ENCODE results near the gene PABPN1L.

PABPN1L gene

GRCh38 chr16:88866151-88866920, at the start of gene PABPN1L:
PABPN1L (minus strand) TSS chr16:88866660; CDS start chr16:88866606, 54 bp downstream.
- DNase-seq: no peak

GRCh38 chr16:88915639-88916327, 49.3 kb upstream of the PABPN1L start:
- DNase-seq: no peak

- no peak for DNase-seq
These were observed 48.4 kb upstream of the PABPN1L start for GRCh38 chr16:88914750-88915368.

DNA sequence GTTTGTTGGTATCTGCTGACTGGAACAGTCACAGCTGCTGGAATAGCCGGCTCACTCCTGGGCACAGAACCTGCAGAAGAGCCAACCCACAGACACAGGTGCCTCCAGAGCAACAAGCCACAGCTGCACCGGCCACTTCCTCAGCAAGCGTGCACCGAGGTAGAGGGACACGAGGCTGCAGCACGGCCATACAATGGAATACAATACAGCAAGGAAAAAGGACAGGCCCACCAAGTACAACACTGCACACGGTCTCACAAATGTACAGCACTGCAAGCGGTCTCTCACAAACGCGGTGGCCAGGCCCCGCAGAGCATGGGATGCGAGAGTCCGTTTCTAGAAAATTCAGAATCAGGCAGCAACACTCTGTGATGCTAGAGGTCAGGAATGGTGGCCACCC, 47.4 kb upstream of the PABPN1L start:
- no peak for DNase-seq

DNA sequence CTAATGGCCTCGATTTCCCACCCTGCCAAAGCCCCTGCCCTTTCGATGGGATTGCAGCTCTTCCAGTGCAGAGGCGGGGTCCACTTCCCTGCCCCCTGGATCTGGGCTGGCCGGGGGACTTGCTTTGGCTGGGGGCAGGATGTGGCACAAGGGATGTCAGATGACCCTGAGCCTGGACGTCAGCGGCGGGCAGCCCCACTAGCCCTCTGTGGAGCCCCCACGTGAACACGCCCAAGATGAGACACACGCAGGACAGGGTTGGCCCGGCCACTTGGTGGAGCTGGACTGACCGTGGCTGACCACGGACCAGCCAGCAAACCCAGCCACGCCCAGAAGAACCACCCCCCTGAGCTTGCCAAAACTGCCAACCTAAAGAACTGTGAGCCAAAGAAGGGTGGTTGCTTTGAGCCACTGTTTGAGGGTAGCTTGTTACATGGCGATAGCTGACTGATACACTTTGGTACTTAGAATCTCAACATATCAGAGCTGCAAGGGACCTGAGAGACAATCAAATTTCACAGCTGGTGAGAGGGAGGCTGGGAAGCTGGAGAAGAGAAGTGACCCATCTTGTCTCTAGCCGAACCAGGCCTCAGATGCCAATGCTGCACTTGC, 46.6 kb upstream of the PABPN1L start:
- DNase-seq: no peak

DNA sequence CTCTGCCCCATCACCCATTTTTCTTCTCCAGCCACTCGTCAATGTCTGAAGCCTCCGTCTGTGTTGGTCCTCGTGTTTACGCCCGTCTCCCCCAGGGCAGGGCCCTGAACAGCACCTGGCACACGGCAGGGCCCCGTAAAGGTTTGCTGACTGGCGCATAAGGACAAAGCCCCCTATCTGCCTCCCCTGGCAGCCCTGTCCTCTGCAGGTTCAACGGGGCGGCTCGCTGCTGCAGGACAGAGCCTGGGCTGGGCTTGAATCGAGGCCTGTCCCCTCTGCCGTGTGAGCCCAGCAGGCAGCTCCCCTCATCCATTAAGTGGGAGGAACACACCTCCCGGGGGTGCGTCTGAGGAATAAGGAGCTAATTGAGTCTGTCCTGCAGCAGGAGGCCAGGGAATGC, 46.1 kb upstream of the PABPN1L start:
- DNase-seq: no peak

DNA sequence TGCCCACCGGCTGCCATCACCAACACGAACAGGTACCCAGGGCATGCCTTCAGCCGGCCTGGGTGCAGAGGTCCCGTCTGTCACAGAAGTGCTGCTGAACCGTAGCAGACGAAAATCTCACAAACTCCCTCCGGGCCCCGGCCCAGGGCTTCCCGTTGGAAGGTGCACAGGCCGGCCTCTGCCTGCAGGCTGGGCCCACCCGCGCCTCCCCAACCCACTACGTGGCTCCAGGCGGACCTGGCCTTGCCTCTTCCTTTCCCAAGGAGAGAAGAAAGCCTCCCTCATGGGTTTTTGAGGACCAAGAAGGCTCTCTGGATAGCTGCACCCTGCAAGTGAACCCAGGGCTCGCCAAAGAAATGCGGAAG, 45.5 kb upstream of the PABPN1L start:
- DNase-seq: no peak

DNA sequence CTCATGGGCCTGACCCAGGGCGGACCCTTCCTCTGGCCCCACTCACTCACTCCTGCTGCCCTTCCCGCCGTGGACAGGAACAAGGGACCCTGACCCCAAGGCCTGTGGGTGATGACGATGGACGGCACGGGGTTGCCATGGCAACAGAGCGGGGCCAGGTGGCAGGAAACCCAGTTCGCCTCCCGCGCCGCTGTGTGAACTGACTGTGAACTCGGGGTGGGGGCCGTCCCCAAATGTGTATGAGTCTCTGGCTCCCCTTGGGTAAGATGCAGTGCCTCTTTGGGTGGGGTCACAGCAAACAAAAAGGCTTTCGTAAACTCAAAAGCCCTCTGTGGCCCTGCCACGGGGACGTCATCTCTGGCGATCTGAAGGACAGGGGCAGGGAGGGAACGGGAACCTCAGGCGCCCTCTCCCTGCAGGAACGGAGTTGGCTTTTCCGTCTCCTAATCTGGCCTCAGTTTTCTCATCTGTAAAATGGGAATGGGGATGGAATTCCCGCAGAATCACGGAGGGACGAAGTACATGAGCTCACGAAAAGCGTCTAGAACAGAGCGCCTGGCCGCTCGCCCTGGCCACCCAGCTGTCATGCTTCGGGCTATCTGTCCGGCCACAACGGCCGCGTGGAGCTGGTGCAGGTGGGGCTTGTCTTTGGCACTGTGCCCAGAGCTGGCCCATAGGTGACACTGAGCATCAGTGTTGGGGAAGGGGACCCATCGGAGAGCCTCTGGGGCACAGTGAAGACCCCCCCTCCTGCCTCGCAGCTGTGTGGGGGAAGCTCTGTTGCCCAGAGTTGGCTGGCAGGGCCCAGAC, 44.9 kb upstream of the PABPN1L start:
- no peak for DNase-seq

DNA sequence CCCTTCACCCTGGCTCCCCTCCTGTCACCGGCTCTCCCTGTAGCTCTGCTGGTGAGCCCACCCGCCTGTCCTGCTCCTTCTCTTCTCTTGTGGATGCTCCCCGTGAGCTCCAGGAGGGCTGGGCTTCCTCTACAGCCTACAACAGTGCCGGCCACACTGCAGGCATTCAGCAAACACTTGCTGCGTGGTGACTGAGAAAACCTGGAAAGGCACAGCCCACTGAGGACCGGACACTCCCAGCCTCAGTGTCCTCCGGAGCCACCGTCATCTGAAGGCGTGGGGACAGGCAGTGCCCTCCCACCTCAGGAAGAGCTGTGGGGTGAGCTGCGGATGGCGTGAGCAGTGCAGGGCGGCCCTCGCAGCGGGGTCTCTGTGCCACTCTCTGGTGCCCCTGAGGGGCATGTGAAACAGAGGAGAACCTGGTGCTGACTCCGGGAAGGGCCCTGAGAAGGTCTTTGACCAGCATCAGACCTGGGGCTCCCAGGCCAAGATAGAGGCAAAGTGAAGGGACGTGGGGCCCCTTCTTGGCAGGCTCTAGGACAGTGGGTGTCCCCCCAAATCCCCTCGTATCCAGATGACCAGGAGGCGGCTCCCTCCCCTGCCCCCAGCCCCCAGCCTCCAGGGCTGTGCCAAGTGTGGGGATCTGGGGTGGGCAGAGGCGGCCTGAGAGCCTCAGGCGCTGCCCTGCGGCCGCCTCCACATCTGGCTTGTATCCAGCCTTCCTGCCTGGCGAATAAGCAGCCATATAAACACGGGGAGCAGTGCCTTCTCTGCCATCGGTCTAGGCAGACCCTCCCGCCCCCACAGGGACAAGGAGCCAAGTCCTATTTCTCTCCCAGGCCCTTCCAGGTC, 44.0 kb upstream of the PABPN1L start:
- DNase-seq: no peak

GRCh38 chr16:88909431-88910210, 43.2 kb upstream of the PABPN1L start:
- no peak for DNase-seq

GRCh38 chr16:88908307-88908706, 41.8 kb upstream of the PABPN1L start:
- no peak for DNase-seq

DNA sequence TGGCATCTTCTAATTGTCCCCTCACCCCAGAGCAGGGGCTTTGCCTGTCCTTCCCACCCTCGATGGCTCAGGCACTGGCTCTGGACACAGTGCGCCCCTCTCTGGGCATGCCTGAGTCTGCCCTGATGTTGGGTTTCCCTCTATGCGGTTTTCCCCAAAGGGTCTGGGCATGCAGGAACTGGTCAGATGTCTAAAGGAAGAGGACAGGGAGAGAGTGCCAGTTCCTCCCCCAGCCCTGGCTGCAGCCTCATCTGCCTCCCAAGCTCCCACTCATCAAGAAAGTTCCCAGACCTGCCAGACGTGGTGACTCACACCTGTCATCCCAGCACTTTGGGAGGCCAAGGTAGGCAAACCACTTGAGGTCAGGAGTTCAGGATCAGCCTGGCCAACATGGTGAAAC, 41.3 kb upstream of the PABPN1L start:
- DNase-seq: no peak

GRCh38 chr16:88906535-88907105, 40.2 kb upstream of the PABPN1L start:
- DNase-seq: no peak

DNA sequence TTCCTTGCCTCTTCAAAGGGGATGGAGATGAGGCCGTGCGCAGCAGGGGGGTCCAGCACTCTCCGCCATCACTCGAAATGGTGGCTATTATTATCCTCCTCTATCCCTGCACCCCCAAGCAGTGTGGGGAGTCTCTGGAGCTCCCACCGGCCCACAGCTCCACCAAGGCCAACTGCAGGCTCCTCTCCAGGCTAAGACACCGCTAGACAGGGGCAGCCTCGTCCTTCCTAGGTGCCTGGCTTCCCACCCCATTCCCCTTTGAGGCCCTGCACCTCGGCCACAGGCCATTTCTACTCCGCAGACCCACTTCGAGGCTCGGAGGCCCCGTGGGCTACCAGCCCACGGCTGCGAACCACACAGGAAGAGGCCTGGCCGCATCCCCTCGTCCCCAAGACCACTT, 39.6 kb upstream of the PABPN1L start:
- DNase-seq: no peak

DNA sequence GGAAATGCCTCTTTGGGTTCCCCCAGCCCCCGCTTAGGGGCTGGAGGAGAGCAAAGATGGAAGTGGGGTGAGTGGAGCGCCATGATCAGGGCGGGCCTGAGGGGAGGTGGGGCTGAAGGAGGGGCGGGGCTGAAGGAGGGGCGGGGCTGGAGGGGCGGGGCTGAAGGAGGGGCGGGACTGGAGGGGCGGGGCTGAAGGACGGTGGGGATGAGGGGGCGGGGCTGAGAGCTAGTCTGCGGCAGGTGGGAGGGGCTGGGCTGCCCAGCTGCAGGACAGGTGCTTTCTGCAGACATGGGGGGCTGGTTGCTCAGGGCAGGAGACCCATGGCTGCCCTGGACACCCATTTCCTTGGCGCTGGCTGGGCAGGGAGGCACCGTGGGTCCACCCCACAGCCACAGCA, 39.1 kb upstream of the PABPN1L start:
- DNase-seq: no peak

DNA sequence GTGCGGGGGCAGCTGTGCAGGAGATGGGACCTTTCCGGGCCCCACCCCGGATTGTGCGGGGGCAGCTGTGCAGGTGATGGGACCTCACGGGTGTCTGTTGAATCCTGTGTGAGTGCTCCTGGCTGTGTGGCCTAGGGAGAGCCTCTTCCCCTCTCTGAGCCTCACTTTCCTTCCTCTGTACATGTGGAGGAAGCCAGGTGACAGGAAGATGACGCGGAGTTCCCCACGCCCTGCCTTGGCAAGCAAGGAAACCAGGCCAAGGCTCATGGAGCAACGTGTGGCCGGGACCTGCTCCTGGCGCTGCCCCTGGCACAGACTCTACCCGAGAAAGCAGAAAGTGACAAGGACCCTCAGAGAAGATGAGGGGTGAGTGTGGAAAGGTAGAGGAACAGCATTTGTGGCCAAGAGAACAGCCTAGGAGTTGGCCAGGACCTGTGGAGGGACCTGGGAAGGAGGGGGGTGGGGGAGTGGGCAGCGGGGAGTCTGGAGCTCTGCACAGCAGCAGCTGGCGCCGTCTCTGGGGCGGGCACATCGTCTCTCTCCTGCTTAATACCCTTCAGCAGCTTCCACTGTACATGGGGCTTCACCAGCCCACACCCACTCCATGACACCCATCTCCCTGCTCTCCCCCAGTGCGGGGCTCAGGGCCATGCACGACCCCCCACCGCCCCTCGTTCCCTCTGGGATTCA, 38.4 kb upstream of the PABPN1L start:
- DNase-seq: no peak

- DNase-seq: no peak
These were observed 36.8 kb upstream of the PABPN1L start for GRCh38 chr16:88903267-88903666.

GRCh38 chr16:88902744-88903143, 36.3 kb upstream of the PABPN1L start:
- DNase-seq: no peak

DNA sequence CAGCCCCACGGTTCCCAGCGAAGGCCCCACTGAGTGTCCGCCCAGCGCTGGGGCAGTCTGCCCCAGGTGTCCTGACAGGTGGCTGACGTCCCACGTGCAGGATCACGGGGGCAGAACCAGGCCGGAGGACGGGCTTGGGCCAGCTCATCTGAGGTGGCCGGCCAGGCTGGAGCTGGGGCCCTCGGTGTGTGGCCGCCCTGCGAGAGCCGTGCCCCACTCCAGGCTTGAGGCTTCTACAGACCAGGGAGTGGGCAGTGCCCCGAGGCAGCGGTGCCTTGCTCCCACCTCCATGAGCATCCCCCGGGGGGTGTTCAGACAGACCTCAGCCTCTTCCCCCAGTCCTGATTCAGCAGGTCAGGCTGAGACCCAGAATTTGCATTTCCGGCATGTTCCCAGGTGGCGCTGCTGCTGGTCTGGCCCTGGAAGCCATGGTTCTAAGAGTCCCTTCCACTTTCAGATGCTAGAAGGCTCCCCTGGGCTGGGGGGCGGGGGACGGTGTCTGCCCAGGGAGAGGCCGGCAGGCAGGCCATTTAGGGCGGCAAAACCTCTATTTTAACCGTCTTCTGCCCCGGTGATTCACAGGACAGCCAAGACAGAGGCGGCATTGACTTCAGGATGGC, 35.4 kb upstream of the PABPN1L start:
- DNase-seq: no peak

- DNase-seq: no peak
These were observed 34.2 kb upstream of the PABPN1L start for GRCh38 chr16:88900662-88901052.
